SK-N-SH (cell line): Measurements from ENCODE around the gene PTPMT1. TPM values are rescaled to one million over a fixed set of nuclear protein-coding genes. Genes with fewer than 3 reads are reported as not detected.
"Not testable (repeated sequence)": the region's sequence is repeated elsewhere in the genome, so short reads cannot be mapped to it uniquely, and the experiment has no call there.

Experiments
- CTCF ChIA-PET: fragments of 300-600, 350-600 bp; formaldehyde crosslinking; extraction: SDS; loops from one replicate; lab custom pipeline; 2021; lab: Yijun Ruan, JAX
- POLR2A ChIA-PET: fragments of 350-600 bp; sonication (Branson Sonifier 250); formaldehyde crosslinking; extraction: SDS; loops from one replicate; lab custom pipeline; 2020; ENCODE audit warnings: antibody characterized with exemption, inconsistent platforms; lab: Yijun Ruan, JAX
- DNase-seq: peaks from one replicate; pipeline ENCODE4 v3.0.0; 2012
- H2AFZ ChIP-seq: fragments of 200-600 bp; sonication (generic); 2 replicates; pipeline ENCODE4 v1.8.1; 2016; ENCODE audit warnings: antibody characterized with exemption, mild to moderate bottlenecking, low read depth
- H3F3A ChIP-seq: fragments of 200-600 bp; sonication (generic); replicated peaks from 2 replicates; pipeline ENCODE3; 2016; ENCODE audit warnings: antibody characterized with exemption, mild to moderate bottlenecking; ENCODE audit not compliant: insufficient read depth
- H3K27ac ChIP-seq, 2 experiments: fragments of 200-500 bp in 1 of 2; fragments of 200-600 bp in 1 of 2; sonication (Bioruptor generic) in 1 of 2; sonication (generic), shearing (Covaris generic) in 1 of 2; 2 replicates each; pipeline versions ENCODE4 v1.5.1 to v1.6.1; 2014 to 2016; ENCODE audit warnings: low read depth in 2 of 2, inconsistent platforms in 1 of 2, low read length in 1 of 2, mild to moderate bottlenecking in 1 of 2, mixed read lengths in 1 of 2
- H3K27me3 ChIP-seq: fragments of 200-600 bp; sonication (generic), shearing (Covaris generic); 2 replicates; pipeline ENCODE4 v1.6.1; 2016; ENCODE audit warnings: mixed run types; ENCODE audit not compliant: insufficient read depth
- H3K36me3 ChIP-seq, 2 experiments: fragments of 200-500 bp in 1 of 2; fragments of 200-600 bp in 1 of 2; sonication (Bioruptor generic) in 1 of 2; sonication (generic) in 1 of 2; replicated peaks in 1 of 2; 2 replicates each; pipeline versions ENCODE3 to v1.5.1; 2014 to 2016; ENCODE audit warnings: low read length in 1 of 2, mild to moderate bottlenecking in 1 of 2; ENCODE audit not compliant: insufficient read depth in 2 of 2, control insufficient read depth in 1 of 2
- H3K4me1 ChIP-seq, 2 experiments: fragments of 200-500 bp in 1 of 2; fragments of 200-600 bp in 1 of 2; sonication (Bioruptor generic) in 1 of 2; sonication (generic), shearing (Covaris generic) in 1 of 2; 2 replicates each; pipeline versions ENCODE4 v1.5.1 to v1.6.1; 2014 to 2016; ENCODE audit warnings: low read depth in 1 of 2, low read length in 1 of 2, mixed run types in 1 of 2; ENCODE audit not compliant: insufficient read depth in 2 of 2, control insufficient read depth in 1 of 2
- H3K4me2 ChIP-seq: fragments of 200-600 bp; sonication (generic), shearing (Covaris generic); 2 replicates; pipeline ENCODE4 v1.6.1; 2017; ENCODE audit warnings: mixed run types
- H3K4me3 ChIP-seq, 2 experiments: fragments of 200-500 bp in 1 of 2; fragments of 200-600 bp in 1 of 2; sonication (Bioruptor generic) in 1 of 2; sonication (generic), shearing (Covaris generic) in 1 of 2; 2 replicates each; pipeline versions ENCODE4 v1.5.1 to v1.8.1; 2014 to 2016; ENCODE audit warnings: low read depth in 2 of 2, inconsistent platforms in 1 of 2, low read length in 1 of 2, mild to moderate bottlenecking in 1 of 2, mixed read lengths in 1 of 2, moderate library complexity in 1 of 2
- H3K79me2 ChIP-seq: fragments of 200-600 bp; sonication (generic); 2 replicates; pipeline ENCODE4 v1.8.1; 2017; ENCODE audit warnings: mild to moderate bottlenecking; ENCODE audit not compliant: insufficient read depth
- H3K9ac ChIP-seq: fragments of 200-600 bp; sonication (generic); 2 replicates; pipeline ENCODE4 v1.6.1; 2017; ENCODE audit warnings: mixed run types
- H3K9me2 ChIP-seq: fragments of 200-600 bp; sonication (generic); 2 replicates; pipeline ENCODE4 v1.6.1; 2017; ENCODE audit warnings: mixed run types
- H3K9me3 ChIP-seq: fragments of 200-600 bp; sonication (generic); 2 replicates; pipeline ENCODE4 v1.6.1; 2017; ENCODE audit warnings: mixed run types, mild to moderate bottlenecking, moderate library complexity
- H4K20me1 ChIP-seq: fragments of 200-600 bp; sonication (generic); 2 replicates; pipeline ENCODE4 v1.6.1; 2017; ENCODE audit warnings: mild to moderate bottlenecking, mixed run types; ENCODE audit not compliant: insufficient read depth
- CHD2 ChIP-seq: fragments of 150-350 bp; IDR thresholded peaks from 2 replicates; pipeline ENCODE4 v1.6.1; 2018; ENCODE audit warnings: low read length; ENCODE audit not compliant: partially characterized antibody
- ELF1 ChIP-seq: IDR thresholded peaks from 2 replicates; pipeline ENCODE4 v1.4.0; 2012
- EP300 ChIP-seq, 2 experiments: IDR thresholded peaks; 2 replicates each; pipeline versions ENCODE4 v1.4.0 to v1.6.1; 2012; ENCODE audit warnings: borderline replicate concordance in 1 of 2, low read depth in 1 of 2, low read length in 1 of 2
- EZH2phosphoT487 ChIP-seq: fragments of 200-600 bp; sonication (generic); IDR thresholded peaks from 2 replicates; pipeline ENCODE4 v1.6.1; 2017; ENCODE audit warnings: low read depth, mixed run types, mild to moderate bottlenecking, antibody characterized with exemption, moderate library complexity, borderline replicate concordance
- FOSL2 ChIP-seq: IDR thresholded peaks from 2 replicates; pipeline ENCODE4 v1.4.0; 2012; ENCODE audit warnings: low read depth, mild to moderate bottlenecking, moderate library complexity, borderline replicate concordance
- IRF3 ChIP-seq: fragments of 150-350 bp; IDR thresholded peaks from 2 replicates; pipeline ENCODE4 v1.6.1; 2016; ENCODE audit warnings: mild to moderate bottlenecking, low read depth, low read length
- MEF2A ChIP-seq: IDR thresholded peaks from 2 replicates; pipeline ENCODE4 v1.4.0; 2012; ENCODE audit warnings: low read depth, borderline replicate concordance
- RXRA ChIP-seq: IDR thresholded peaks from 2 replicates; pipeline ENCODE4 v1.4.0; 2012; ENCODE audit warnings: low read depth, mild to moderate bottlenecking, borderline replicate concordance
- SIN3A ChIP-seq: IDR thresholded peaks from 2 replicates; pipeline ENCODE4 v1.6.1; 2012; ENCODE audit warnings: low read depth, mild to moderate bottlenecking, low read length, moderate library complexity, borderline replicate concordance
- YY1 ChIP-seq: IDR thresholded peaks from 2 replicates; pipeline ENCODE4 v1.4.0; 2012; ENCODE audit warnings: low read depth, mild to moderate bottlenecking
- WGBS: methylation state at CpG from one replicate; pipeline ENCODE4 v1.1.6; 2017; ENCODE audit warnings: low lambda C conversion rate; 5-methylcytosine and 5-hydroxymethylcytosine counted together
- polyA plus RNA-seq, 3 experiments: library from polyadenylated mRNA; depleted of rRNA; stranded (reverse); fragments of >200 nt; gene quantifications; 2 replicates each; pipeline ENCODE4 v1.2.3, GENCODE V29; 2012
- TF ChIP-seq, protein P1 (sequence below): IDR thresholded peaks from 2 replicates; pipeline ENCODE4 v1.6.1; 2012; ENCODE audit warnings: mild to moderate bottlenecking, low read depth, low read length, moderate library complexity

The PTPMT1 gene
- polyA plus RNA-seq, 1 of the 3 experiments (the other 2 are of a cell fraction), result 64.4 TPM

GRCh38 chr11:47545298-47545697 is 20.1 kb upstream of the PTPMT1 start (continued):
- TF ChIP-seq IRF3 (no peak), ELF1 (no peak), CHD2 (no peak), EP300 (IDR thresholded peaks at IDR 0.05; ENCODE audit: borderline replicate concordance in 1 of 2, low read depth in 1 of 2, low read length in 1 of 2) (no peak), EZH2phosphoT487 (no peak), SIN3A (no peak), MEF2A (no peak), RXRA (no peak), YY1 (no peak), FOSL2 (no peak)
- TF ChIP-seq, protein P1, sequence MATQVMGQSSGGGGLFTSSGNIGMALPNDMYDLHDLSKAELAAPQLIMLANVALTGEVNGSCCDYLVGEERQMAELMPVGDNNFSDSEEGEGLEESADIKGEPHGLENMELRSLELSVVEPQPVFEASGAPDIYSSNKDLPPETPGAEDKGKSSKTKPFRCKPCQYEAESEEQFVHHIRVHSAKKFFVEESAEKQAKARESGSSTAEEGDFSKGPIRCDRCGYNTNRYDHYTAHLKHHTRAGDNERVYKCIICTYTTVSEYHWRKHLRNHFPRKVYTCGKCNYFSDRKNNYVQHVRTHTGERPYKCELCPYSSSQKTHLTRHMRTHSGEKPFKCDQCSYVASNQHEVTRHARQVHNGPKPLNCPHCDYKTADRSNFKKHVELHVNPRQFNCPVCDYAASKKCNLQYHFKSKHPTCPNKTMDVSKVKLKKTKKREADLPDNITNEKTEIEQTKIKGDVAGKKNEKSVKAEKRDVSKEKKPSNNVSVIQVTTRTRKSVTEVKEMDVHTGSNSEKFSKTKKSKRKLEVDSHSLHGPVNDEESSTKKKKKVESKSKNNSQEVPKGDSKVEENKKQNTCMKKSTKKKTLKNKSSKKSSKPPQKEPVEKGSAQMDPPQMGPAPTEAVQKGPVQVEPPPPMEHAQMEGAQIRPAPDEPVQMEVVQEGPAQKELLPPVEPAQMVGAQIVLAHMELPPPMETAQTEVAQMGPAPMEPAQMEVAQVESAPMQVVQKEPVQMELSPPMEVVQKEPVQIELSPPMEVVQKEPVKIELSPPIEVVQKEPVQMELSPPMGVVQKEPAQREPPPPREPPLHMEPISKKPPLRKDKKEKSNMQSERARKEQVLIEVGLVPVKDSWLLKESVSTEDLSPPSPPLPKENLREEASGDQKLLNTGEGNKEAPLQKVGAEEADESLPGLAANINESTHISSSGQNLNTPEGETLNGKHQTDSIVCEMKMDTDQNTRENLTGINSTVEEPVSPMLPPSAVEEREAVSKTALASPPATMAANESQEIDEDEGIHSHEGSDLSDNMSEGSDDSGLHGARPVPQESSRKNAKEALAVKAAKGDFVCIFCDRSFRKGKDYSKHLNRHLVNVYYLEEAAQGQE, result no peak

DNA sequence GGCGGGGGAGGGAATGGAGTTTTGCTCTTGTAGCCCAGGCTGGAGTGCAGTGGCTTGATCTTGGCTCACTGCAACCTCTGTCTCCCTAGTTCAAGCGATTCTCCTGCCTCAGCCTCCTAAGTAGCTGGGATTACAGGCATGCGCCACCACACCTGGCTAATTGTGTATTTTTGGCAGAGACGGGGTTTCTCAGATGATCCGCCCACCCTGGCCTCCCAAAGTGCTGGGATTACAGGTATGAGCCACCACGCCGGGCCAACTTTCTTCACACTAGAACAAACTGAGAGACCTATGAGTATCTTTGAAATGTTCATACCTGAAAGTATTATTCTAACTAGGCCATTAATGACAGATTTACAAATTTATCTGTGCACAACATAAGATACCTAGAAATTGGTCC is 19.1 kb upstream of the PTPMT1 start:
- H3K9ac ChIP-seq, POLR2A ChIA-PET, H3K27me3 ChIP-seq, H2AFZ ChIP-seq, CTCF ChIA-PET, H3K9me3 ChIP-seq, H3K27ac ChIP-seq, DNase-seq, H3K4me2 ChIP-seq, H3K4me3 ChIP-seq, H3K9me2 ChIP-seq: not testable (repeated sequence)
- Histone ChIP-seq H3K4me1 (peaks cover 3 to 33% of the 10 kb centered on the region in 2 experiments; a peak in 2 of 4 replicates), H4K20me1 (peaks cover 98% of the 10 kb centered on the region), H3F3A (peaks cover 26% of the 10 kb centered on the region), H3K36me3 (peaks cover 2 to 32% of the 10 kb centered on the region in 2 experiments), H3K79me2 (peaks cover 100% of the 10 kb centered on the region)
- 88% methylated on average over 5 of the region's 7 CpGs for WGBS
